GM08714 (cell line): ENCODE data around the gene SLC13A2.

Experiments
- H3K4me3 ChIP-seq: fragments of 200-500 bp; sonication (Bioruptor generic); 2 replicates; pipeline ENCODE4 v1.5.1; 2014; ENCODE audit warnings: mild to moderate bottlenecking, low read length, inconsistent platforms
- ZNF274 ChIP-seq: IDR thresholded peaks from 2 replicates; pipeline ENCODE4 v1.6.1; 2012; ENCODE audit warnings: mild to moderate bottlenecking, low read depth, low read length

The SLC13A2 gene

GRCh38 chr17:28477928-28478327, 4.5 kb downstream of the SLC13A2 start:
- H3K4me3 ChIP-seq: no peak overlapping the region
- no peak for TF ChIP-seq ZNF274

- no peak overlapping the region for H3K4me3 ChIP-seq
- TF ChIP-seq ZNF274: no peak
Measured at GRCh38 chr17:28478712-28479615, 5.5 kb downstream of the SLC13A2 start.

GRCh38 chr17:28480278-28480677, 6.8 kb downstream of the SLC13A2 start:
- no peak overlapping the region for H3K4me3 ChIP-seq
- no peak for TF ChIP-seq ZNF274

- no peak for TF ChIP-seq ZNF274
Measured at GRCh38 chr17:28480799-28481571, 7.5 kb downstream of the SLC13A2 start.

GRCh38 chr17:28482551-28483199, 9.2 kb downstream of the SLC13A2 start:
- no peak for TF ChIP-seq ZNF274
- no peak overlapping the region for H3K4me3 ChIP-seq

More at GRCh38 chr17:28480799-28481571, 7.5 kb downstream of the SLC13A2 start:
- H3K4me3 ChIP-seq: no peak overlapping the region

GRCh38 chr17:28484296-28484695, 10.9 kb downstream of the SLC13A2 start:
- no peak for TF ChIP-seq ZNF274
- no peak overlapping the region; the same call in 1 of the 2 replicates for H3K4me3 ChIP-seq

- H3K4me3 ChIP-seq: no peak overlapping the region
- no peak for TF ChIP-seq ZNF274
Measured at GRCh38 chr17:28485049-28485448, 11.6 kb downstream of the SLC13A2 start.

GRCh38 chr17:28487881-28488532, 14.6 kb downstream of the SLC13A2 start:
- no peak for TF ChIP-seq ZNF274
- H3K4me3 ChIP-seq: no peak overlapping the region

GRCh38 chr17:28488533-28489276, 15.3 kb downstream of the SLC13A2 start:
- TF ChIP-seq ZNF274: no peak
- H3K4me3 ChIP-seq: no peak overlapping the region

GRCh38 chr17:28491286-28491685, 17.8 kb downstream of the SLC13A2 start:
- no peak for TF ChIP-seq ZNF274

GRCh38 chr17:28491860-28492259, 18.4 kb downstream of the SLC13A2 start:
- no peak overlapping the region for H3K4me3 ChIP-seq
- no peak for TF ChIP-seq ZNF274

More at GRCh38 chr17:28491286-28491685, 17.8 kb downstream of the SLC13A2 start:
- H3K4me3 ChIP-seq: no peak overlapping the region

- no peak for TF ChIP-seq ZNF274
- H3K4me3 ChIP-seq: no peak overlapping the region
Measured at GRCh38 chr17:28492352-28493310, 19.2 kb downstream of the SLC13A2 start.
